Ovary (tissue), 9 donors: ENCODE data around the gene TBCK. TPM values are rescaled to one million over a fixed set of nuclear protein-coding genes. Genes with fewer than 3 reads are reported as not detected.

Experiments
- DNase-seq, 5 donors: peaks; one replicate each; pipeline ENCODE4 v3.0.0-alpha.2; 2019 to 2020
- H3K27ac ChIP-seq, 2 donors: fragments of 200-600 bp; one replicate each; pipeline versions ENCODE4 v1.5.1 to v1.8.0; 2019 to 2022
- H3K27me3 ChIP-seq: fragments of 200-600 bp; one replicate; pipeline ENCODE4 v1.8.0; 2022
- H3K36me3 ChIP-seq: fragments of 200-600 bp; sonication (generic); one replicate; pipeline ENCODE4 v1.5.1; 2019
- H3K4me1 ChIP-seq: one replicate; pipeline ENCODE4 v1.8.1; 2013; ENCODE audit warnings: mild to moderate bottlenecking, moderate library complexity; ENCODE audit not compliant: insufficient read depth
- H3K4me3 ChIP-seq: fragments of 200-600 bp; sonication (generic); one replicate; pipeline ENCODE4 v1.5.1; 2017
- H3K9me3 ChIP-seq, 2 donors: fragments of 200-600 bp in 1 of 2; sonication (generic) in 1 of 2; one replicate each; pipeline versions ENCODE4 v1.5.1 to v1.8.1; 2013 to 2019; ENCODE audit warnings: mild to moderate bottlenecking in 1 of 2, moderate library complexity in 1 of 2
- EP300 ChIP-seq: sonication (generic); formaldehyde crosslinking; IDR thresholded peaks from one replicate; pipeline ENCODE4 v1.6.1; 2017; ENCODE audit warnings: antibody characterized with exemption
- POLR2A ChIP-seq: fragments of 450-650 bp; IDR thresholded peaks from one replicate; pipeline ENCODE4 v1.6.1; 2017; ENCODE audit warnings: antibody characterized with exemption, mild to moderate bottlenecking, moderate library complexity
- WGBS, 3 donors: extraction: QIAGEN DNeasy Blood & Tissue Kit in 1 of 3; methylation state at CpG; one replicate each; pipeline versions ENCODE4 v1.1.5 to v1.1.7; 2013 to 2017; 5-methylcytosine and 5-hydroxymethylcytosine counted together
- intact Hi-C, 4 donors: fragments of 100-400 bp; cut with DNase I; formaldehyde crosslinking; loops; one replicate each; pipeline versions ENCODE4 v1.11.0 to v1.15.1; 2022 to 2023
- polyA plus RNA-seq, 2 donors: library from polyadenylated mRNA; stranded (reverse); fragments of 200-250 nt in 1 of 2; fragments of 350-450 nt in 1 of 2; fragmentation: Illumina TruSeq in 1 of 2; extraction: RNeasy Lipid Tissue Mini Kit (QIAGEN cat#74804) in 1 of 2; gene quantifications; one replicate each; pipeline ENCODE4 v1.2.3, GENCODE V29; 2013 to 2014
- total RNA-seq, 7 donors: library from RNA; depleted of rRNA in 2 of 7; stranded (reverse); fragments of >200 nt in 2 of 7; fragmentation: NEBNext Ultra II Directional in 3 of 7; extraction: Animal tissue kit (Norgen Biotek cat#: 25700) in 3 of 7; gene quantifications; one replicate each; pipeline versions ENCODE4 v1.1.0 to v1.2.4, GENCODE V29; 2016 to 2023
- TF ChIP-seq, protein P1 (sequence below), 3 donors: fragments of 450-650 bp in 2 of 3; fragments of 200-600 bp in 1 of 3; IDR thresholded peaks; one replicate each; pipeline versions ENCODE4 v1.5.1 to v1.8.0; 2016 to 2022; ENCODE audit warnings: antibody characterized with exemption in 3 of 3, mild to moderate bottlenecking in 1 of 3
- donor health status: DM: no; HTN: no; CAD: no; lungs with moderate emphysema.
- donor health status: DM: no; HTN: no; CAD: no.
- donor health status: Bipolar disorder and iron deficiency.
- donor health status: DM: yes; HTN: yes; CAD: no.
- donor health status: DM: no; HTN: no; CAD: no.
- donor health status: DM: yes; HTN: yes; CAD: no.

TBCK gene
- total and polyA plus RNA-seq, 9 donors: 13.6 to 50.1 (median 39.1) TPM

DNA sequence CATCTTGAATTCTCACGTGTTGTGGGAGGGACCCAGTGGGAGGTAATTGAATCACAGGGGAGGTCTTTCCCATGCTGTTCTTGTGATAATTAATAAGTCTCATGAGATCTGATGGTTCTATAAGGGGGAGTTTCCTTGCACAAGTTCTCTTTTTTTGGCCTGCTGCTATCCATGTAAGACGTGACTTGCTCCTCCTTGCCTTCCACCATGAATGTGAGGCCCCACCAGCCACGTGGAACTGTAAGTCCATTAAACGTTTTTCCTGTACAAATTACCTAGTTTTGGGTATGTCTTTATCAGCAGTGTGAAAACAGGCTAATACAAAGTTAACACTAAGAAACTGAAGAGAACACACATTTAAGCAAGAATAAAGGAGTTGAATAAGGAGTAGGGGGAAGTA, 16.0 kb downstream of the TBCK start:
- intact Hi-C loops: no loop called here
- Histone ChIP-seq H3K4me3 (no peak overlapping the region), H3K9me3 (no peaks in the 10 kb centered on the region), H3K27me3 (no peaks in the 10 kb centered on the region), H3K27ac (no peak overlapping the region), H3K4me1 (no peaks in the 10 kb centered on the region), H3K36me3 (no peaks in the 10 kb centered on the region)
- TF ChIP-seq EP300 (no peak), POLR2A (no peak)
- TF ChIP-seq, protein P1, sequence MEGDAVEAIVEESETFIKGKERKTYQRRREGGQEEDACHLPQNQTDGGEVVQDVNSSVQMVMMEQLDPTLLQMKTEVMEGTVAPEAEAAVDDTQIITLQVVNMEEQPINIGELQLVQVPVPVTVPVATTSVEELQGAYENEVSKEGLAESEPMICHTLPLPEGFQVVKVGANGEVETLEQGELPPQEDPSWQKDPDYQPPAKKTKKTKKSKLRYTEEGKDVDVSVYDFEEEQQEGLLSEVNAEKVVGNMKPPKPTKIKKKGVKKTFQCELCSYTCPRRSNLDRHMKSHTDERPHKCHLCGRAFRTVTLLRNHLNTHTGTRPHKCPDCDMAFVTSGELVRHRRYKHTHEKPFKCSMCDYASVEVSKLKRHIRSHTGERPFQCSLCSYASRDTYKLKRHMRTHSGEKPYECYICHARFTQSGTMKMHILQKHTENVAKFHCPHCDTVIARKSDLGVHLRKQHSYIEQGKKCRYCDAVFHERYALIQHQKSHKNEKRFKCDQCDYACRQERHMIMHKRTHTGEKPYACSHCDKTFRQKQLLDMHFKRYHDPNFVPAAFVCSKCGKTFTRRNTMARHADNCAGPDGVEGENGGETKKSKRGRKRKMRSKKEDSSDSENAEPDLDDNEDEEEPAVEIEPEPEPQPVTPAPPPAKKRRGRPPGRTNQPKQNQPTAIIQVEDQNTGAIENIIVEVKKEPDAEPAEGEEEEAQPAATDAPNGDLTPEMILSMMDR (IDR thresholded peaks at IDR 0.05): no peak
- 78 to 84% (median 78%) methylated on average over 4 of the region's 4 CpGs for WGBS, 3 donors
- DNase-seq: no peak

DNA sequence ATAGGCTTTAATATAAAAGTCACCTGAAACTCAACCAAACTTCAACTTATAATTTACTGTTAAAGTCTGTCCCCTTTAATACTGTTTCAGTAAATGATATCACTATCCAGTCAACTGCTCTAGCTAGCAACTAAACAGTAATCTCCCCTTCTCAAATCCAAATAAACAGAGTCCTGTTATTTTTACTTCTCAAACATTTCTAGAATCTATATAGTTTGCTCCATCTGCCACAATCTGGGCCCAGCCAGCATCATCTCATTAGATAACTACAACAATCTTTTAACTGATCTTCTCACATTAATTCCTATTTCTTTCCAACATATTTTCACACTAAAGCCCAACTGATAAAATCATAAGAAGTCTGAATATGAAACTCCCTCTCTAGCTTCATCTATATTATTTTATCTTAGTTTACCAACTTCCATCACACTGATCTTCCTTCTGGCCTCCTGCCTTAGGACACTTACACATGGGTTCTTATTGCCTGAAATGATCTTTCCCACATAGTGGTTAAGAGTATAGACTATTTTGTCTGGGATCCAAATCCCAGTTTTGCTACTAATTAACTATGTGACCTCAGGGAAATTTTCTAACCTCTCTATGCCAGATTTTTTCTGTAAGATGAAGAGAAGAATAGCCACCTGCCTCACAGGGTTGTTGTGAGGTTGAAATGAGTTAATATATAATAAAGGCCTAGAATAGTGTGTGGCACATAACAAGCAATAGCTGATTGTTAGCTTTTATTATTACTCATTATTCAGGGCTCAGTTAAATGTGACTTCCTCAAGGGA, 18.6 kb downstream of the TBCK start:
- DNase-seq: no peak
- TF ChIP-seq, protein P1 (IDR thresholded peaks at IDR 0.05): no peak
- TF ChIP-seq POLR2A: no peak
- no peaks in the 10 kb centered on the region for H3K4me1 ChIP-seq
- intact Hi-C loops: no loop called here
- no peaks in the 10 kb centered on the region for H3K9me3 ChIP-seq
- no peaks in the 10 kb centered on the region for H3K27me3 ChIP-seq
- no peaks in the 10 kb centered on the region for H3K36me3 ChIP-seq
- no peak overlapping the region for H3K27ac ChIP-seq
- no peak overlapping the region for H3K4me3 ChIP-seq

DNA sequence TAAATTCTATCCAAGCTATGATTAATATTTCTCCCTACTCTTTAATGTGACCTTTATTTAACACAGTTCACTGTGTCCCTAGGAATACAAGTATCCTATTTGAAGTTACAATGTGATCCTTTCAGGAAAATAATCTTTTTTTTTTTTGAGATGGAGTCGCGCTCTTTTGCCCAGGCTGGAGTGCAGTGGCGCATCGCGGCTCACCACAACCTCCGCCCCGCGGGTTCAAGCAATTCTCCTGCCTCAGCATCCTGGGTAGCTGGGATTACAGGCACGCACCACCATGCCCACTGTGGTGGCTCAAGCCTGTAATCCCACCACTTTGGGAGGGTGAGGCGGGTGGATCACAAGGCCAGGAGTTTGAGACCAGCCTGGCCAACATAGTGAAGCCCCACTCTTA, 21.9 kb downstream of the TBCK start:
- TF ChIP-seq, protein P1 (IDR thresholded peaks at IDR 0.05): no peak
- no peak for TF ChIP-seq POLR2A
- no peak overlapping the region for H3K27ac ChIP-seq
- H3K9me3 ChIP-seq: no peaks in the 10 kb centered on the region
- no peaks in the 10 kb centered on the region for H3K27me3 ChIP-seq
- H3K36me3 ChIP-seq: no peaks in the 10 kb centered on the region
- H3K4me1 ChIP-seq: no peaks in the 10 kb centered on the region
- WGBS, 3 donors: 93 to 98% (median 98%) methylated on average over 10 of the region's 10 CpGs
- DNase-seq: no peak
- no peak overlapping the region for H3K4me3 ChIP-seq
- intact Hi-C loops: no loop called here

DNA sequence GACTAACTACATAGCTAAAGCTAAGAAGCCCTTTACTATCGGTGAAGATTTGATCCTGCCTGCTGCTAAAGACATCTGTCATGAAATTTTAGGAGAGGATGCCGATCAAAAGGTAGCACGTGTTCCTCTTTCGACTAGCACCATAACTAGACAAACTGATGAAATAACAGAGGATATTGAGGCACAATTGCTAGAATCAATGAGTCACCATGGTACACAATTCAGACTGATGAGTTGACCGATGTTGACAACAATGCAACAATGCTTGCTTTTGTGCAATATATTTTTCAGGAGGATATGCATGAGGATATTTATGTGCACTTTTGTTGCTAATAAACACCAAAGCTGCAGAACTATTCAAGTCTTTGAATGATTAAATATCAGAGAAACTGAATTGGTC, 24.3 kb downstream of the TBCK start:
- Histone ChIP-seq H3K4me3 (no peak overlapping the region), H3K4me1 (no peaks in the 10 kb centered on the region), H3K27me3 (no peaks in the 10 kb centered on the region), H3K36me3 (no peaks in the 10 kb centered on the region), H3K27ac (no peak overlapping the region), H3K9me3 (no peaks in the 10 kb centered on the region)
- intact Hi-C loops: no loop called here
- no peak for TF ChIP-seq POLR2A
- TF ChIP-seq, protein P1 (IDR thresholded peaks at IDR 0.05): no peak
- no peak for TF ChIP-seq EP300
- 95 to 98% (median 97%) methylated on average over 5 of the region's 5 CpGs for WGBS, 3 donors
- no peak for DNase-seq
